GM03348 (cell line): ENCODE measurements around the gene WDR7.

Experiments used
- DNase-seq: peaks from one replicate; pipeline ENCODE4 v3.0.0; 2012; ENCODE audit warnings: low spot score

The WDR7 gene

DNA sequence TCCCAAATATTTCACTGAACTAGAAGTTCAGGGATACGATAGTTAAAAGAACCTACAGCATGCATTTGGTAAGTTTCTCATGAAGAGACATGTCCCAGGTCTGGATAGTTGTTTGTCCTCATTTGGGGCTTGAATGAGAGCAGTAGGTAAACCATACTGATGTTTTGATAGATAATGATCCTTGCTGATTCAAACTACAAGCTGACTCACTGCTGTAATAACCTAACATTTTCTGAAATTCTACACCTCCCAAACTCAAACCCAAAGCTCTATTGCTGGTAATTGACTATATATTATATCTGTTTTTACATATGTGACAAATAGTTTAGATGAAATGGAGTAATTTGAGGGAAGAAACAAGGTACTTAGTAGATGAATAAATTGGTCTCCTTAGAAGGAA lies 341.6 kb downstream of the WDR7 start:
- no peak for DNase-seq

DNA sequence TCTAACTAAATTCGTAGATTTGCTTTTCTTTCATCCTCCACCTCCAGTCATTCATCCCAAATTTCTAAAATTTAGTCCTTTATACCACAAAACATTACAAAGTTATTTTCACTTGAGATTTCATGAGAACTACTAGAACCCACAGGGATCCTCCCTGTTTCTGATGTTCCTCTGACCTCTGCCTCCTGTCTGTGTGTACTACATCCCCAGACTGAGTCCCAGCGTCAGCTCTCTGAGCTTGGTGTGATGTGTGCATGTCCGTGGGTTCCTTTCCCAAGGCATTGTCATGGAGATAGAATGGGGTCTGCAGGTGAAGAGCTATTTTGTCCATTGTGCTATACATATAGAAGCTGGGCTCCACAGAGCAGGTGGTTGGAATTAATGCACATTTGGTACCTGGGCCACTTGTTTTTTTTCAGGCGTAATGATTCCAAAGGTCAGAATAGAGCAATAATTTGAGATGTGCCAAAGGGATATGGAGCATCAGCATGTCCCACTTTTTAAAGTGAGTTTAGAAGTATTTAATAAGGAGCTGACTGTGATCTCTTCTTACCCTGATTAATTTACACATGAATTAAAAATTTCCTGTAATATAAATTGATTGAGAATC lies 344.5 kb downstream of the WDR7 start:
- DNase-seq: no peak

DNA sequence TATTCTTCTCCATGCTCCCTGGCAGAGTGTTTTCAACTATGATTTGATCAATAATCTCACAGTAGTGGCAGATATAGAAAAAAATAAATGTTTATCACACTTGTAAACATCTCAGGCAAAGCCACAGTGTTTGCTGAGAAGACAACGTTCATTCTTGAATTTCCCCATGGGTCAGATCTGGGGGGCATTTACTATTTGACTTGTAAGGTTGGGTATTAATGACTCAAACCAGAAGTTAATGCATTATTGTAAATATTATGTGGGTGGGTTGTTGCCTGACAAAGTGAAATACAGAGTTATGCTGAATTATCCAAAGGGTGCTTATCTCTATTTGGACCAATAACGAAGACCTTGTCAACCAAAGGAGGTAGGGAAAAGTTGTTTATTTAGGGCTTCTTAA lies 346.0 kb downstream of the WDR7 start:
- DNase-seq: no peak

DNA sequence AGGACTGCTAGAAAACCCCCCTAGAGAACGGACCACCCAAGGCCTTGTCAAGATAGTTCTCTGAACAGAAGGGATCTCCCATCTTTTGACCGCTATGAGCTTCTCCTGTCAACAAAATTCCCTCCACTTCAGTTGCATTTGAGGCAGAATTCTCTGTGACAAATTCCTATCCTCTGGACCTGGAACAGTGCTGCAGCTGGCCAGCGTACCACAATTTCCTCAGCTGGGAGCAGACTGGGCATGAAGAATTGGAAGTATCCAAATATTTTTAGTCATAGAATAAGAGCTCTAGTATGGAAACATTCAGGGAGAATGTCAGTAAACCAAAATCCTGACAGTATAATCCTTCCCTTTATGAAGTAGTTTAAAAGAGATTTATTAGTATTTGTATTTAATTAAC lies 348.7 kb downstream of the WDR7 start:
- no peak for DNase-seq

DNA sequence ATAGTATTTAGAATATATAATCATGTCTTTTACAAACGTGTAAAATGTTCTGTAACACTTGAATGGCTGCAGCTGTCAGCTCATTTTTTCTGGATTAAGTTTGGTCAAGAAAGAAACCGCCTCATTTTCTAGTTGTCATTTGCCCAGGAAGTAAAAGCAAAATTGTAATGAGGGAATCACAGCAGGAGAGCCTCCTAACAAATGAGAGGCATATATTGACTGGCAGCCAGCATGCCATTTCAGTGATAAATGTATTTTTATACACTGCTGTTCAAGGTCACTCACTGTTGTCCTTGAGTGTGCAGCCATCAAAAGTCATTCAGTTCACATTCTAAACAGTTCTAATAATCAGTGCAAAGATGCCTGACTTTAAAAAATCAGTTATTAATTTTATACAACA lies 351.5 kb downstream of the WDR7 start:
- DNase-seq: no peak

DNA sequence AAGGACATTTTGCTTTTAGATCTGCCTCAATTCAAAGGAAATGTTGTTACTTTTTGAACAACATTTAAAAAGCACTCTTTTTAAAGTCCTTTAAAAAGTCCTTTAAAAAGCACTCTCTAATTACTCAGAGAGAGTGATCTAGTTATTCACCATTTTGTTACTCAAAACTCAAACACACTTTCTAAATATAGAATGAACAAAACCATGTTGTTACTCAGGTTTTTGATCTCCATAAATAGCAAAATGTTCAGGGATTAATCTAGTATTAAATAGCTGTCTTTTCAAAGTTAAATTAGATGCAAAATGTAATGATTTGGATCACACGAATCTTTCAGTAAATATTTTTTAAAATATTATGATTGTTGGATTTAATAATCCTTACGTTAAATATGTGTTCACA lies 352.2 kb downstream of the WDR7 start:
- no peak for DNase-seq

DNA sequence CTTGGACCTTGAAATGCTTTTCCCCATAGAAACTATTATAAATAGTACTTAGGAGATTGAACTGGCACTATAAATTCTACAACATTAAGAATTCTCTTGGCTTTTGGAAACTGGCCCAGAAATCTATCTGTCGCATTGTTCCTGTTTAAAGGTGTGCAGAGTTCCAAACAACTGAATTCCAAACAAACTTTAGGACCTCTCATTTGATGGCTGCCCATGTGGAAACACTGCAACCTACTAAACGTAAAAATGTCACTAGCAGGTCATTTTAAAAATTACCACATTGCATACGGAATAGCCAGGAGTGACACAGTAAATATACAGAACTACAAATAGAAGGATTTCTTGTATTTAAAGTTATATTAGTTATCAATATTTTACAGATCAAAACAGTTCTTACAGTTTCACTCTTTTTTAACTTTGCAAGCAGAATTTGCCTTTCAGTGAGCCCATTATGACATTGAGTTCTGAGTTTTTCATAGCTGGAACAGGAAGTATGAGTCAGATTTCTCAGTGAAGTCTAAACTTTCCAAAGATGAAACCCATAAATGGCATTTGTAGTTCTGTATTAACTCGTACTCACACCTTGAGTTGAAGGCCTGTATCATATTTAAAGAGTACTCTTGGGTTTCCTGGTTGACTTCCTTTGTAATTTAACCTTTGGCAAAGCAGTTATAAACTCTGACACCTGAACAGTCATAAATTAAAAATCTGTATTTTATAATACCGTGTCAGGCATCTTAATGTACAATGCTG lies 353.4 kb downstream of the WDR7 start:
- DNase-seq: peak; percentile 52

DNA sequence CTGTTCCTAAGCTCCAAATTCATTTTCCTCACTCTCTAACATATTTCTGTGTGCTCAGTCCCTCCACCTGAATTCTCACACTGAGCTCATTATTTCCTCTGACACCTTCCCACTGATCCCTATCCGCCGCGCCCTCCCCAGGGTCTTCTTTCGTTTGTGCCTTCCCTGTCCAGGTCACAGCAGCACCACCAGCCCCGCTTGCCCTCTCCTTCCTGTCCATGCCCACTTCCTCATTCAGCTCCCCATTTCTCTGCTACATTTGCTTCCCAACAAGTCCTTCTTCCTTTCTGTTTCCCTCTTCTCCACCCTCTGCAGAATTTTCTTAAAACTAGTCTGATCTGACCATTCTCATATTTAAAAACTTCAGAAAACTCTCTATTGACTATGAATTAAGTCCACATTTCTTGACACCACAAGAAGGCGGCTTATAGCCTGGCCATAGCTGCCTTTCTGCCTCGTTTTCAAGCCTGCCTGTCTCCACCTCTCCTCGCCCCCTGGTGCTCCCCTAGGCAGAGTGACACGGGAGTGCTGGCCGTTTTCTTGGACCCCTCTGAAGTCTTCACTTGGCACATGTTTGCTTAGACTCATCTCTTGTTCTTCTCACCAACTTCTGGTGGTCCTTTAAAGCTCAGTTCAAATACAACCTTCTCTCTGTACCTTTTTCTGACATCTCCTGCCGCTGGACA lies 357.0 kb downstream of the WDR7 start:
- DNase-seq: no peak

DNA sequence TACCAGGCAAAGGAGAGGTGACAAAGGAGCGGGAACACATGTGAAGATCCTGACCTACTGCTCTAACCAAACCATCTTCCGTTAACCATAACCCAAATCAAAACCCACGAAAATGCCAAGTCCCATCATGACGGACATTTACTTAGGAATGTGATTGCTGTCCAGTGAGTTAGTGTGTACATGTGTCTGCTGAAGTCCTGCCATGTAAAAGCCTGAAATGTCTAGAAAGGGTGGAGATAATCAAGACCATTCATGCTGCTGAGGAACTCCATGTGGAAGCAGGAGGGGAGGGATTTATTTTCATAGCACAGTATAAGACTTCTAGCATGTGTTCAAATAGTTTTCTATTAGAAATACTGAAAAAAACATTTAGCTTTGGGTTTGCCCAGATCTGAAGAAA lies 358.7 kb downstream of the WDR7 start:
- DNase-seq: no peak

DNA sequence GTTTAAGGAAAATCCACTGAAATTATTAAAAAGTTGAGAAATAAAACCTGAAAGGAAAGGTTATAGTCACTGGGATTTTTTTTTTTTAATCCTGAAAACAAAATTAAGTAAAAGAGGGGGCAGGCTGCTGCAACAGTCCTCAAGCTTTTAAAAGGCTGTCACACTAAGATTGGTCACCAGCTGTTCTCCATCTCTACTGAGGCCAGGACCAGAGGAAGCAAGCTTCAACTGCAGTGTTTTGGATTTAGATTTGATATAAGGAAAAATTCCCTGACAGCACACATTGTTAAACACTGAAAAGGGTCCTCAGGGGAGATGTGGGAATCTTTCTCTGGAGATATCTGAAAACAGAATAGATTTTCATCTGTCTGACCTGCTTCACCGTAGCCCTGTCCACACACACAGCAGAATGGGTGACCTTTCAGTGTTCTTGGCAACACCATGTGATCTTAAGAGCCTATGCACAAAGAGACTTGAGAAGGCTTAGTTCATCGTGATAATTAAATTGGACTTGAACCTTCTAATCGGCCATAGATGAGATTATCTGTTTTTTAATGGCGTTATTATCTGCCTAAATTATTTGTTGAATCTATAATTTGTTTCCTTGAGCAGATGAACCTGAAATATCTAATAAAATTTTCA lies 363.7 kb downstream of the WDR7 start:
- DNase-seq: no peak

DNA sequence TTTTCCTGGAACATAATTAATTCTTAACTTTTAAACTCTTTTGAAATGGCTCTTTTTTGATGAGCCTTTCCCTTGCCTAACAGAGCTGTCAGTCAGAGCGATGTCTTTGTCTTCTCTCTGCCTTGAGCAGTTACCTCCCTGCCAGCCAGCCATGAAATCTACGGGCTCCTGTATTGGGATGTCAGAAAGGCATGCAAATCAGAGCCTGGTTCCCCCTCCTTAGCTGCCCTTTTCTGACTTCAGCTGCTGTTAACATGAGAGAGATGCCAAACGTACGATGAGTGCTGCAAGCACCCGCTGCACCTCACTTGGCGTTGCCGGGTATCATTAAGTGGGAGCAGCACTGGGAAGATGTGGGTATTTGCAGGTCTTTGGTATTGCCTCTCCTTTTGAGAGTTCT lies 364.3 kb downstream of the WDR7 start:
- no peak for DNase-seq

DNA sequence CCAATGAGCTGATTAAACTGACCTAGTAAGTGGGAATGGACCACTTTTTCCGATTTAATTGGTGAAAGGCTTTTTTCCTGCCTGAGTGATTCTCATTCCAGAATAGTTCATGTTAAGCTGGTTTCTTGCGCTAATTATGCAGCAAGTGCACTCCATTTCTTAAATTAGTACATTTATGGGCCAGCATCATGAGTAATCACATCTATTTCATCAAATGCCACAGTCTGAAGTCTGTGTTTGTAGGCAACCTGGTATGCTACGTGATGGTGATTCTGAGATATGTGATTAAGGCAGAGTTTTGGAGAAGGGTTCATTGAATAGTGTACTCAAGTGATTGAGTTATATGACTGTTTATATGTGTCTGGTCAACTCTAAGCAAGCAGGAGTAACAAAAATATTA lies 367.7 kb downstream of the WDR7 start:
- DNase-seq: no peak

DNA sequence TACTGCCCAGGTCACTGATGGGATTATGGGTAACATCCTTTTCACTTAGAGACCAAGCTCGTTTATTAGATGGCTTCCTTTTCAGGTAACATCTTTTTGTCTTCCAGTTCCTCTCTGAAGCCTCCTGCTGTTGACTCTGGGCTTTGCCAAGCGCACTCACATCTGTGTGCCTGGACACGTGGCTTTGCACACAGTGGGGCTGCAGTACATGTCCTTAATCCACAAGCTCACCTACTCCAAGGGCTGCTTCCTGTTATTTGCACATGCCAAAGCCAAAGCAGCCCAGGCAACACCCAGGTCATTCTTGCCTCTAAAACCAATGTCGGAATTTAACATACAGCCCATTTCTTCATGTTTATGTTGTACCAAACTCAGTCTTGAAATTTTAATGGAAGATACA lies 371.6 kb downstream of the WDR7 start:
- no peak for DNase-seq

DNA sequence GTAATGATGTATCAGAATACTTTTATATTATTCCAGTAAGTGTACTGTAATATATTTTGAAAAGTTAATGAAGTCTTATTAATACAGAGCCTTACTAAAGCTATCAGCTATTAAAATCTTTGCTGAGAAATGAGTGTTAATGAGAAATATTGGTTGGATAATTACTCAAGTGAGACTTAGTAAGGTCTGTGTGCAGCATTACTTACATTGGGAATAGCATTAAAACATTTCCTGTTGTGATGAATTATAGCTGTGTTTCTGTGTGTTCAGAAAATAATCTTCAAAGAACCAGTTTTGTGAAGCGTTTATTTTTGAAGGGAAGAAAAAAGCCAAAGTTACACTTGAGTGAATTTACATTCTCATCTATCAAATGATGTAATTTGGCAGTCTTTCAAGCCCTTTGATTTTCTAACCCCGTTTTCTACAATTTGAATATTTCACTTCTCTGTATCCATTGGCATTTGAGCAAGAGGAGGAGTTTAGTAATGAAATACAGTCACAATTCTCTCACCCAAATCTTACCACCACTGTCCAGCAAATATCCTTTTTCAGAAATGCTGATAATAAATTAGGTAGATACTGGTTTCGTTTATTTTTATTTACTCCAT lies 372.2 kb downstream of the WDR7 start:
- DNase-seq: no peak

DNA sequence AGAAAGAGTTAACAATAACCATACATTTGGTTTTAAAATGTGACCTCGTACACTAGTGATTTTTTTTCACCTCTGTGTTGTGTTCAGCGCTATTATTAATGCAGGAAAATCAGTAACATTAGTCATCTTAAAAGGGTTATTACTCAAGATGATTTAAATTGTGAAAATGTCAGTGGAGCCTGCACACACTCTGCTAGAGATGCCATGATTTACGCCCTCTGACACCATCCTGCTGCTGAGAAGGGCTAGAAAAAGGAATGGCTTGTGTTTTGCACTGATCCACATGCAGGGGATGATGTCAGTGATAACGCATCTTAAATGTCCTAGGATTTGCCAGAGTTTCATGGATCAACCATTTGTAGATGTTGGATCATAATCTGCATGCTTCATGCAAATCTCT lies 374.4 kb downstream of the WDR7 start:
- no peak for DNase-seq

DNA sequence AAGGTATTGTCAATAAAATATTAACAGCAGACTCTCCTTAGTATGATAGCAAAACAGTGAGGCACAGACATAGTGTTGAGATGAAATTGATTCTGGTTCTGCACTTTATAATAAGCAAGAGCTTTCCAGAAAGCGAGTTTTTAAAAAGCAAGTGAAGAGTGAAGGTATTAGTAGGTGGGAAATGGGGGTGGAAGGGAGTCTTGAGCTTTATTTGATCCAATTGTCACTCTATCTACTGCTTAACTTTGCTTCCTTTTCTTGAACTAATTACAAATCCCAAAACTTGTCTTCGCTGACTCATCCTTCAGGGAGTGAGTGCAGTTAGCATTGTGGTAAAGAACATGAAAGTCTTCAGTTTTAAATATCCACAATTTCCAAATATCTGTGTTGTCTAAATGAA lies 375.2 kb downstream of the WDR7 start:
- DNase-seq: peak; percentile 37

DNA sequence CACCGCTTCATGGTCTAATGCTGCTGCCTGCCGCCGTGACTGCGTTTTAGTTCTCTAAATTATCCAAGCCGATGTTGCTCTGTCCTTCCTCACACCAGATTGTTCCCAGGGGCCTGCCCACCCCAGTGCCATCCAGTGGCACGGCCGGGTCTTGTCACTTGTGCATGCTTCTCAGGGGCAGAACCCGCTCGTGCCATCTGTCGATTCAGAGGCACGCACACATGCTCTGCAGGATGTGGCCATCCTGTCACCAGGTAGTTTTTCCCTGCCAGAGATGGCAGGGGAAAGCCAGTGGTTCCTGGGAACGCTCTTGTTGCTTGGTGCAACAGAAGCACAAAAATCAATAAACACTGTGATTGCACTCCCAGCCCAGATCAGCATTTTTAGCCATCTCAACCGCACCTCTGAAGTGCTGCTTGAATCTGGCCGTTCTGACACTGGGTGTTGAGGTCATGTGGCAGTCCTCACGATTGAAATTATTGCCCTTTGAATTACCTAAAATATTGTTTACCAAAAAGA lies 376.1 kb downstream of the WDR7 start:
- DNase-seq: no peak

DNA sequence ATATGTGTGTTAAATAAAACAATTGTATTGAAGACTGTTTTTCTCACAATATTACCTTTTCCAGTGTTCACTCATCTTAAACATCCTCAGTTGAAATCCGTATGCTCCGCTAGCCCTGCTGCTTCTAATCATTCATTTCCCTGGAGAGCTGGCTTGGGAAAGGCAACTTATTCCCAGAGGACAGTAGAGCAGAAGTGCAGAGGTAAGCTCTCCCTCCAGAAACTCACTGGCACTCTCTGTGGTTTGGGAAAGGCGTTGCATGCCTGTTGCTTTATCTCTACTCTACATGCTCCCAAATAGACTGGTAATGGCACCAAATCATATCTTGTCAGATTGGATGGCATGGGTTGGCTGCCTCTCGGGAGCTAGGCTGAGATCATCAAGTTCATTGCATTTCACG lies 378.6 kb downstream of the WDR7 start:
- DNase-seq: no peak

DNA sequence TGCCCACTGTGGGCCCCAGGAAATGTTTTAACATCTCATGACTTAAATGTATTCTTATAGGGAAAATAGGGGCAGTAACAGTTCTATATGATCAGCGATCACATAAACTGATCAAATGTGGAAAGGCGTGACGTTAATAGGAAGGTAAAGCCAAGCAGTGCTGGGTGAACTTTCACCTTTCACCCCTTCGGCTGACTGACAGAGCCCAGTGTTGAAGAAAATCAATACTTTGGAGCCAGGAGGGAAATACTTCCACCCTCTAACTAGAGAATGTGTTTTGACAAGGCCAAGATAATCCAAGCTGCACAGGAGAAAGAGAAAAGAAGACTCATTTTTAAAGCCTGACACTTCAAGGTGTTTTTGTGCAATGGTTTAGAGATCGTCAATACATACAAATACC lies 379.3 kb downstream of the WDR7 start:
- DNase-seq: no peak

DNA sequence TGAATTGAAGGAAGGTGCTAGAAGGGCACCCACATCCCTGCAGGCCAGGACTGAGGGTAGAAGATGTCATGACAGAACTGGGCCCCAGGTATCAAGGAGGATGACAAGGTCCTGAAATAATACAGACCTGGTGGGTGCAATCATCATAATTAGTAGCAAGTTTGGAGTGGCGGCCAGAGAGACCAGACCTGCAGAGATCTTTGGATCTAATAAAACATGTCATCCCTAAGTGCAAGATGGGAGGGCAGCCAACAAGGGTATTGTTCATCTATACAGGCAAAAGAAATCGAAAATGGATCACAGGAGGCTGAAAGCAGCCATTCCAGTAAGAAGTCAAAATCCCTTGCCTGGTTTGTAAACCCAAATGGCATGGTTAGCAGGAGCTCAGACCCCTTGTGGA lies 384.4 kb downstream of the WDR7 start:
- no peak for DNase-seq

DNA sequence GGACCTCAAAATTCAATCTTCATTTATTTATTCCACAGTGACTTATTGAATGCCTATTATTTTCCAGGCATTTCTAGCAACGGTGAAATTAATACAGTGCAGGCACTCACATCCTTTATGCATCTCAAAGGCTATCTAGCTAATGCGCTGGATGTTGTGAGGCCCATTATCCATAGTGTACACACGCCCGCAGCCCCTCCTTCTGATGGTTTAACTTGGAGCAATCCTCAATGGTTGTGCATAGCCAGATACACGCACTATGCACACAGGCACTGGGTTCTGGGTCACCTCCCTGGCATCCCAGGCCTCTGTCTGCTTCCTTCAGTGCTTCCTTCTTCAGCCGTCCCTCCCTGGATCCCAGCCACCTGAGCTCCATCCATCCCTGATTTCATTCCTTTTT lies 387.2 kb downstream of the WDR7 start:
- no peak for DNase-seq

DNA sequence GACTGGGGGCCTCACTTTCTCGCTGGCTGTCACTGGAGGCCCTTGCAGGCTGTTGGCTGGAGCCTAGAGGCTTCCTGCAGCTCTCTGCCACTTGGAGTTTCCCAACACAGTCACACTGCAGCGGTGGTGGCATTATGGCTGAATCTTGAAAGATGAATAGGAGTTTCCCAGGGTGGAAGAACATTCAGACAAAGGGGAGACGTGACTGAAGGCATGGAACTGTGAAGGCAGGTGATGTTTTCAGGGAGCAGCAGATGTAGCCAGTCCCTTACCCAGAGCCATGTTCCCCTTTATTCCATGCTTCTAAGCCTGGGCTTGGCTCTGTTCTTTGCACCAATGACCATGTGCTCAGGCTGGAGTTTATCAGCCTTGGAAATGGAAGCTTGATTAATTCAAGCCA lies 389.0 kb downstream of the WDR7 start:
- DNase-seq: no peak
